ENCODE measurements around the gene RGS1.

RGS1 gene, protein sequence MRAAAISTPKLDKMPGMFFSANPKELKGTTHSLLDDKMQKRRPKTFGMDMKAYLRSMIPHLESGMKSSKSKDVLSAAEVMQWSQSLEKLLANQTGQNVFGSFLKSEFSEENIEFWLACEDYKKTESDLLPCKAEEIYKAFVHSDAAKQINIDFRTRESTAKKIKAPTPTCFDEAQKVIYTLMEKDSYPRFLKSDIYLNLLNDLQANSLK

DNA sequence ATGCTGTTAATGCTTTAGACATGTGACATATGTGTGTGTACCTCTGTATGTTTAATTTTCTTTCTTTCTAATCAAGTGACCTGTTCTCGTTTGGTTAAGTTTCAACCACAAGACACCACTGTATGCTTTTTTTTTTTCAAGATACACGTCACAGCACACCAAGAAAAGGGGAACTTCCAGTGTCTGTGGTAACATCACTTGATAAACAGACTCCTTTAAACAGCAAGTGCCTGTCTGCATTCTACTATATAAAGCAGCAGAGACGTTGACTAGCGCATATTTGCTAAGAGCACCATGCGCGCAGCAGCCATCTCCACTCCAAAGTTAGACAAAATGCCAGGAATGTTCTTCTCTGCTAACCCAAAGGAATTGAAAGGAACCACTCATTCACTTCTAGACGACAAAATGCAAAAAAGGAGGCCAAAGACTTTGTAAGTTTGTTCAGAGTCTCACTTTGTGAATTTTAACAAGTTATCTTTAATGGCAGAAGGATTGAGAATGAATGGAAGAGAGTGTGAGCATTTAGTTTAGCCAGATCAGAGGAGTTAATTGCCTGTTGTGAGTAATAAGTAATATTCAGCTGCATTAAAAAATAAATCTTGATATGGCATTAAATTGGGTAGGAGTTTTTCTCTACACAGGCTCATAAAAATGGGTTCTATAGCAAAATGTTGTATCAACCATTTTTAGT lies at the start of gene RGS1:
Gene RGS1 (plus strand): TSS at position 275 of the 691 bp plus-strand sequence. CDS start 20 bp downstream, at position 295.
- DNase-seq, result peak; percentile 79 to 87

DNA sequence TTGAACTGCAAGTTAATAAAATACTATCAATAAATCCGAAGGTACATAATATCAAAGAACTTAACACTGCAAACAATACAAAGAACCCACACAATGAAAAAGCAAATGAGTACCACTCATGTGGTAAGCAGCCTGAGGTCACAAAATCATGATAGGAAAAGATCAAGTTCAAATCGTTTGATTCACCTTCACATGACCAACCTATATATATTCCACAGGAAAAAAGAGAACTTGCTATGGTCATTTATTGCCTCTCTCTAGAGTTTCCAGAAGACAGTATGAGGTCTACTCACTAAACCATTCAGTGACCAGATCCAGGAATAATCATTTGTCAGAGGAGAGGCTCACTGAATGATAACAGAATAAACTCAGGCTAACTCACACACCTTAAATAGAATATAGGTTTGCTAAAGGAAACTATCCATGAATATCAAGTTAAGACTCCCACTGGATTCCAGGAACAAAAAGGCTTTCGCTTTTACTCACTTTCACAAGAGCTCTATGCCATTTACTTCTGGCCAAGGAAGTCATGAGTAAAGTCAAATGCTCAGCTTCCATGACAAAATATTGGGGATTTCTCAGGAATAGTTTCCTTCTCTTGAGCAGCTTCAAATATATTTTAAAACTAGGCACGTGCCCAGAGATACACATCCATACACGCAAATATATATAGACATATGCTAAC lies 48.3 kb upstream of the RGS1 start:
- DNase-seq, result no peak

GRCh38 chr1:192527950-192528349 lies 47.6 kb upstream of the RGS1 start:
- no peak for DNase-seq

DNA sequence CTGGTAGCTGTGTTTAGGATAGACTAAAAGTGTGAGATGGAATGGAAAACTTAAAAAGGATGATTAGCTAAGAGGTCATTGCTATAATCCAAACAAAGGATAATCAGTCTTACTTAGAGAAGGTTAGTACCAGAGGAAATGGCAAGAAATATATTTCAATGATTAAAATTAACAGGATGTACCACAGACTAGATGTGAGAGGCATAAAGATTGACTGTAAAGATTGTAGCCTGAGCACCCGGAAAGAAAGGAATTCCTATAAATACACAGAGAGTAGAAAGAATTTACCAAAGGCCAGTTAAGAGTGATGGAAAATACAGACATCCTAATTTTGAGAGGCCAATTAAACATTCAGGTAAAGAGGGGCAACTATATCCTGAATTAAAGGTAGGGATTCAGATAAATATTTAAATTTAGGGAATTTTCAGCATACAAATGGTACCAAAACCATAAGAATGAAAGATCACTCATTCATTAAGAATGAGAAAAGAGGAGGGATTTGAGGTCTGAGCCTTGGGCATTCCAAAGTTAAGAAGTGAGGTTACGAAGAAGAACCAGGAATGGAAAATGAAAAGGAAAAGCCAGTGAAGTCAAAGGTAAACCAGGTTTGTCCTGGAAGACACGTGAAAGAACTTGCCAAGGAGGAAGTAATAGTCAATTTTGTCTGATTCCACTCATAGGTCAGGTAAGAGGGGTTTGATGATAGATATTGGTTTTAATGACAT lies 46.4 kb upstream of the RGS1 start:
- no peak for DNase-seq

DNA sequence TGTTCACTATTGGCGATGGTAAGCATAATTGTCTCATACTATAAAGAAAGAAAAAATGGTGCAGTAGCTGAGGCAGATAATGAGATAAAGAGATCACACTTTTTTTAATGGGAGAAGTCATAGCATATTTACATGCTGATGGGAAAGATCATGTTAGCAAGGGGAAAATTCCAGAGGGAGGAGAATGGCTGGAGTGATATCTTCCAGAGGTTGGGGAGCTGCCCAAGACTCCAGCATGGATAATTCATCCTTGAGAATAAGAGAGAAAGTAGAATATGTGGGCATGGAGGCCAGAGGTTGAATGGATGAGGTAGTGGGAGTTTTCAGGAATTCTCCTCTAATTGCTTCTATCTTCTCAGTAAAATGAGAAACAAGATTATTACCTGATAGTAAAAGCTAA lies 45.8 kb upstream of the RGS1 start:
- DNase-seq, result no peak

- no peak for DNase-seq
Observed at GRCh38 chr1:192530254-192530653, 45.3 kb upstream of the RGS1 start.

- peak in 1 of 2 donors; percentile 27 for DNase-seq
Observed at GRCh38 chr1:192531037-192531703, 44.4 kb upstream of the RGS1 start.

GRCh38 chr1:192534666-192535065 lies 40.9 kb upstream of the RGS1 start:
- DNase-seq, result no peak

GRCh38 chr1:192535916-192536664 lies 39.5 kb upstream of the RGS1 start:
- no peak for DNase-seq

- DNase-seq, result peak; percentile 40 to 56
Observed at GRCh38 chr1:192538407-192539296, 36.9 kb upstream of the RGS1 start.

- DNase-seq, result no peak
Observed at GRCh38 chr1:192539297-192540092, 36.1 kb upstream of the RGS1 start.

- DNase-seq, result no peak
Observed at GRCh38 chr1:192543445-192543844, 32.1 kb upstream of the RGS1 start.

GRCh38 chr1:192545896-192546521 lies 29.6 kb upstream of the RGS1 start:
- DNase-seq, result no peak

DNA sequence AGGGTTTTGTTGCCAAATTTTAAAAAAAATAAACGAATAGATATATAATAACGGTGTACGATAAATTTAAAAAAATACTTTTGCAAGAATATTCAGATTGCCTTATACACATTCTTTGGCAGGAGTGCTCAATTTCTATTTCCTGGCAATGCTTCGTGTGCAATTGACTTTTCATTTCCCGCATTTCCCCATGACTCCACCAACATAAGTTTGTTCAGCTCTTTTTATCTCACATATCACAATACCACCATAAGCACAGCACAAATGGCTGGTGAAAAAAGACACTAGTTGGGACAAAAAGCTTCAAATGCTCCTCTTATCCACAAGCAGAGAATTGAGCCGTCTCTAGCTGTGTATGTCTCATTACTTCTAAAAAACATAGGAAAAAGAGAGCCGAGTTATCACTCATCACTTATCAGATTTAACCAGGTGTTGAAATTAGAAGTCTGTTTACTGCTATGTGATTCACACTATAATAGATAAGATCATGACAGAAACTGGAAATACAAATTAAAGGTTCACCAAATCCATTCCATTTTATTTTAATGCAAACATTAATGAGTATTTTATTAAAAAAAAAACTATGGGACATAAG lies 28.9 kb upstream of the RGS1 start:
- DNase-seq, result no peak

DNA sequence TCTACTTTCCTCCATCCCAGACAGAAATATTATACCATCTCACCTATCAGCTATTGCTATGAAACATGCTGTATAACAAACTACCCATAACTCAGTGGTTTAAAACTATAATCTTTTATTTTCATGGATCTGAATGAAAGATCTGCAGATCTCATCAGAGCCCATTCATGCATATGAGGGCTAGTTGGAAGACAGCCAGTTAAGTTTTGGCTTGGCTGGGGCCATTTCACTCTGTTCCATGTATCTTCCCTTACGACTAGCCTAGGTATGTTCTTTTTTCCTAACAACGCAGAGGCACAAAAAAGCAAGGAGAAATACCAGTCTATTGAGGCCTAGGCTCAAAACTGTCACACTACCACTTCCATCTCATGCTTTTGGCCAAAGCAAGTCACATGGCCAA lies 28.1 kb upstream of the RGS1 start:
- no peak for DNase-seq

DNA sequence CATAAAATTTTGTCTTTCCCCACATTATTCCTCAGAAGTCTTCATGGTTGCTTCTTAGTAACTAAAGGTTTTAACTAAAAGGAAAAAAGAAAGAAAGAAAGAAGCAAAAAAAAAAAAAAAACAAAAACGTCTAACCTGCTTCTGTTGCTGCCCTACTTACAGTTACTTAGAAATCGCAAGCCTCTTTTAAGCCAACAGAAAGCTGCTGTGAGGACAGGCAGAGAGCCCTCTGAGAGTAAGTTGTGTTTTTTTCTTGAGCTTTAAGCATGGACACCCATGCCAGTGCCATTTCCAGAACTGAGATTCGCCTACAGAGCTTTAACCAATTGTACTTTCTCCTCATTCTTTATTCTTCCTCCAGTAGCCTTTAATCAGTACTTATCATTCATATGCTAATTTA lies 25.6 kb upstream of the RGS1 start:
- no peak for DNase-seq

DNA sequence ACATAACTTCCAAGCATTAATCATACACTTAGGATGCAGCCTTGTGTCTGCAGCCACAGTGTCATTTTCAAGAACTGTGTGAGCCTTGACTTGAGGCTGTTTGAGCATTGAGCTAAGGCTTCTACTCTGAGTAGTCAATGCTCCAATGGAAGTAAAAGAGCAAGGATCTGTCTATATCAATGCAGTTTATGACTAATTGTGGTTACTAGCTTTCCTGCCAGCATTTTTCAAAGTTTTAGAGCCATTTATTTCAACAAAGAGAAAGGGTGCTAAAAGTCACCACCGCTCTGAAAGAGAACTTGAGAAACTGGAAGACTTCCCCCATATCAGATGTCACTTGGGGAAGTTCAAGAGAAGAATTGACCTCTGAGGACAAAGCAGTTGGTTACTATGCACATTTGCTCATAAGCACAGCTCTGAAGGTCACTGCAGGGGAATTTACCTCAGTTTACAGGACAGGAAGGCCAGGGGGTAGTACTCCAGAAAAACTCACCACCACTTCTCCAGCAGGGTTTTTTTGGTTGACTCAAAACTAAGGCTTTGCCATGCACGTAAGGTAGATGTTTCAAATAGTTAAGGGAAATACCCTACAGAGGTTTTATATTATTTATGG lies 24.5 kb upstream of the RGS1 start:
- DNase-seq, result no peak

GRCh38 chr1:192552760-192553191 lies 22.8 kb upstream of the RGS1 start:
- DNase-seq, result peak in 1 of 2 donors; percentile 41

GRCh38 chr1:192553741-192554140 lies 21.8 kb upstream of the RGS1 start:
- DNase-seq, result no peak
